TTC549 (cell line): ENCODE measurements around the gene ZCCHC2.

Source experiments
- FAIRE-seq: peaks from 2 replicates; lab custom pipeline; 2012; peaks lifted over from hg19 to GRCh38; lab: Jason Lieb, UNC

Gene ZCCHC2

DNA sequence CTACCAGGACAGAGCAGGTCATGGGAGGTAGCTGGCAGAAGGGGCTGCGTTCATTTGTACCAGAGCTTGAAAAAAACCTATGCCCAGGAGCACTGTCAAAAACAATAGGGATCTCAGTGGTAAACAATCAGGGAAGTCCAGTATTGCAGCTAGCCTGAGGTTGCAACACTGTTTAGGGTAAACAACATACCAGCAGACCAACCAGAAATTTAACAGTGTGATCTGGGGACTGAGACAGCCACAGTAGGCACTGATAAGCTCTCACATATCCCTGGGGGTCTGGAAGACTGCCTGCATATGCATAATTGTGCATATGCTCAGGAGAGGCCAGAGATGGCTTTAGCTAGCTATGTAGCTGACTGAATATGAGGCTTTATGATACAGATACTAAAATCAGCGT lies 12.0 kb upstream of the ZCCHC2 start:
- FAIRE-seq = no peak

DNA sequence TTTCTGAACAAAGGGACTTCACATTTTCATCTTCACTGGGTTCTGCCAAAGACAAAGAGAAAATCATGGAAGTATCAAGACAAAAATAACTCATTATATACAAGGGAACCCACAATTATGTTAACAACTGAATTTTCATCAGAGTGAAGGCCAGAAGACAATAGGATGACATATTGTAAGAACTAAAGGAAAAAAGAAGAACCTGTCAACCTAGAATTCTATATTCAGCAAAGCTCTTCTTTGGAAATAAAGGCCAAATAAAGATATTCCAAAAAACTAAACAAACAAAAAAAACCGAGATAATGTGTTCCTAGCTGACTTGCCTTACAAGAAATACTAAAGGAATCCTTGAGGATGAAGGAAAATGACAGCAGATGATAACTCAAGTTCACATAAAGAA lies 10.3 kb upstream of the ZCCHC2 start:
- no peak for FAIRE-seq

DNA sequence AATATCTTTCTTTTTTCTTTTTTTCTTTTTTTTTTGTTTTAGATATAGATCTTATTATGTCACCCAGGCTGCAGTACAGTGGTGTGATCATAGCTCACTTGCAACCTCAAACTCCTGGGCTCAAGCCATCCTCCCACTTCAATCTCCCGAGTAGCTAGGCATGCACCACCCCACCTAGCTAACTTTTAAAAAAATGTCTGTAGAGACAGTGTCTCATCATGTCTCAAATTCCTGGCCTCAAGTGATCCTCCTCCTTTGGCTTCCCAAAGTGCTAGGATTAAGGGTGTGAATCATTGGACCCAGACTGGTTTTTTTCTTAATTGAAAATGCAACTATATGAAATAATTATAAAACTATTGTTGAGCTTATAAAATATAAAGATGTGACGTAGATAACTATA lies 9.8 kb upstream of the ZCCHC2 start:
- FAIRE-seq = no peak

DNA sequence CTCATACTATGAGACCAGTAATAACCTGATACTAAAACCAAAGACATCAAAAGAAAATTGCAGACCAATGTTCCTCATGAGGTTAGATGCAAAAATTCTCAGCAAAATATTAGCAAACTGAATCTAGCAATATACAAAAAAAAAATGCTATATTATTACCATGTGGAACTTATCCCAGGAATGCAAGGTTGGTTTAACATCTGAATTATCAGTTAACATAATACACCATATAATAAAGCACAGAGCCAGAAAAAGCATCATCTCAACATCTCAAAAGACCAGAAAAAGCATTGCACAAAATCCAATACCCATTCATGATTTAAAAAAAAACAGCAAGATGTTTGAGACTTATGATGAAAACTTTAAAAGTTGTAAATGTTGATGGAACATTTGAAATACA lies 8.3 kb upstream of the ZCCHC2 start:
- FAIRE-seq = no peak

DNA sequence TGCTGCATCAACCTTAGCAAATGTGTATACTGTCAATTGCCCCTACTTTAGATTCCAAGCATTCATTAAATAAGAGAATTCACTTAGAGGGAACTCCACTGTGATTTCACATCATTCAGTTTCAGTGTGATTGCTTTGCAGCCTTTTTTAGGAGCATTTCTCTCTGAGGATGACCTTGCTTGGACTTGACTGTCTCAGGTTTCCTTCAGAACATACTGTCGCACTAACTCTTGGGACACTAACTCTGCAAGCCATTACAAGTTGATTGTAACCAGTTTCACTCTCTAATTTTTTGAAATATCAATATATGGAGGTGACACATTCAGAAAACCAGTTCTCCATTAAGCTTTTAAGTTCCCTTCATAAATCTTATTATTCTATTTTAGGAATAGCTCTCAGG lies 6.6 kb upstream of the ZCCHC2 start:
- no peak for FAIRE-seq

DNA sequence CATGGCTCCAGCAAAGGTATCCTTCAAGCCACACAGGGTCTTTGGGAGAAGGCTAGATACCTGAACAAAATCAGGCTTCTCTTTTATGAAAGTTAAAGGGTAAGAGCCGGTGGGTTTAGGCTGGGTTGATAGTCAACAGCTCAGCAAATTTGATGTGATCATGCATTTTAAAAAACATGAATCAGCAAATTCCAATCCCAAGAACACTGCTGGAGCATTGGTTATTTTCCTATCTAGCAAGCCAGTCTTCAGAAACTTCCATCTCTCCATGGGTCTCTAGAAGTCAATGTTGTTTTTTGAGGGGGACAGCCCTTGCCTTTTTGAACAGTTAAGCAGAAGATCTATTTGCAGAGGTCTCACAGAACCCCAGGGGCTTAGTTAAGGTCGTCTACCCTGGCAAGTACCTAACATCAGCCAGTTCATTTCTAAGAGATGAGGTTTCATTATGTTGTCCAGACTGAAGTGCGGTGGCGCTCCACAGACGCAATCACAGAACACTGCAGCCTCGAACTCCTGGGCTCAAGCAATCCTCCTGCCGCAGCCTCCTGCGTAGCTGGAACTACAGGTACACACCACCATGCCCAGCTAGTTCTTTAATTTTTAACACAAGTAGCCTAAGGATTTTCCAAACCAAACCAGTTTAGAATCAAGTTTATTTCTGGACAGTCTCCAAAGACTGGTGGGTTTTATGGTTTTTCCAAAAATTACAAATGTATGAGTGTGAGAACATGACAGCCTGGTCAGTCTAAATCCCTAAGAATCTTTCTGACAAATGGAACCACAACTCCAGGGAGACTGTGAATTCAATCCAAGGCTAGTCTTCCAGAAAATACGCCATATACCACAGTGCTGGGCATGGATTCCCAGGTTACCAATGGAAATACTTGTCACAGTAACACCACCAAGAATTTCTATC lies 4.1 kb upstream of the ZCCHC2 start:
- FAIRE-seq = no peak

DNA sequence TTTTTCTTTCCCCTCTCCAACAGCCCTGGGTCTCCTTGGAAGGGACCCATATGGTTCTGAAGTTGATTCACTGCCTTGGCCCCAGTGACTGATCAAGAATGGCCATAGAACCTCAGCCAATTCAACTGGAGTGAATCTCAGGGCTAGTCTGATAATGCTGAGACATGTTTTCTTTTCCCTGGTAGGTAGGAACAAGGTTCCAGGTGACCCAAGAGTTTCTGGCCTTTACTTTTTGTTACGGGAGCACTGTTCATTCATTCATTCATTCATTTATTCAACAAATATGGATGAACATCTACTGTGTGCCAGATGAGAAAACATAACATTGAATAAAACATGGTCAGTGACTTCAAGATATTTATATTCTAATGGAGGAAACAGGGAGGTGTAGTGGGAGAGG lies 3.1 kb upstream of the ZCCHC2 start:
- no peak for FAIRE-seq

DNA sequence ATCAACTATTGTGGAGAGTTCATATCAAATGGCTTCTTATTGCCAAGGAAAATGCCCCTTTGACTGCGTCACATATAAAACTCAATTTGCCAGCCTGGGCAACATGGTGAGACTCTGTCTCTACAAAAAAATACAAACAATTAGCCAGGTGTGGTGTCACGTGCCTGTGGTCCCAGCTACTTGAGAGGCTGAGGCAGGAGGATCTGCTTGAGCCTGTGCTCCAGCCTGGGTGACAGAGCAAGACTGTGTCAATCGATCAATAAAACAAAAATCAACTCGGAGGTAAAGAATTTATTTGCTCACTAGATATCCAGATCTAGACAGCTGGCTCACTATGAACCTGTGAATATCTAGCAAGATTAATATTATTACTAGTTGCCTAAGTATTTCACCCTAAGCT lies 1.7 kb upstream of the ZCCHC2 start:
- FAIRE-seq = no peak

DNA sequence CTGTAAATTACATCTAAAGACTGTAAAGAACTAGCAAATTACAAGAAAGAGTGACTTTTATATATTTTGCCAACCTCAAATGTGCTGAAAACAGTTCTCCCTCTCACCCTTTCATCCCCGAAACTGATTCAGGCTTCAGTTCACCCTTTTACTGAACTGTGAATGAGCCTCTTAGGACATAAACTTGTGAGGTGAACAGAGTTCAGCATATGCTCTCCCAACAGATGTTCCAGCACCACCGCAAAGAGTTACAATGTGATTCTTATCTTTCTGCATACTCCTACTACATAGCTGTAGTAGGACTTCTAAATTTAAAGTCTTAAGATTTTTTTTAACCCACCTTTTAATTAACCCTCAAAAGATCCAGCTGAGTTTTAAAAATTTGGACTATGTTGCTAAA lies 1.2 kb upstream of the ZCCHC2 start:
- FAIRE-seq = no peak

DNA sequence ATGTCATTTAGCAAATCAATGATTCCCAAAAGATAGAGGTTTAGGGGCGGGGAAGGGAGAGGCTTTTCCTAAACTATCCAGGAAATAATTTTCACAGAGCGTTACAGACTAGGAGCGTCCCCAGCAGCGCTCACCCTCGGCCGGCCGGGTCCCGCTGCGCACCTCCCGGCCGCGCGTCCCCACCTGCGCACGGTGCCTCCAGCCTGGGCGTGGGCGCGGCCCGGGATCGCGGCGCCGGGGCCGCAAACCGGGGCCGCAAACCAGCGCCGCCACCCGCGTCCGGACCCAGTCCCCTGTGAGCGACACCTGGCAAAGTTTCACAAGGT lies 684 bp upstream of the ZCCHC2 start:
- no peak for FAIRE-seq

DNA sequence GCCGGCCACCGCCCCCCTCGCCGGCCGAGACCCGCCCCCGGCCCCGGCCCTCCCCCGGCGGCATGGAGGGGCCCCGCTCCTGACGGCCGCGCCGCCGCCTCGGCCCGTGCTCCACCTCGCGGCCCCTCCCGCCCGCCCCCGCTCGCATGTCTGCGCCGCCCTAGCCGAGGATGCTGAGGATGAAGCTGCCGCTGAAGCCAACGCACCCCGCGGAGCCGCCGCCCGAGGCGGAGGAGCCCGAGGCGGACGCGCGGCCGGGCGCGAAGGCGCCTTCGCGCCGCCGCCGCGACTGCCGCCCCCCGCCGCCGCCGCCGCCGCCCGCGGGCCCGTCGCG lies 397 bp downstream of the ZCCHC2 start:
- no peak for FAIRE-seq

DNA sequence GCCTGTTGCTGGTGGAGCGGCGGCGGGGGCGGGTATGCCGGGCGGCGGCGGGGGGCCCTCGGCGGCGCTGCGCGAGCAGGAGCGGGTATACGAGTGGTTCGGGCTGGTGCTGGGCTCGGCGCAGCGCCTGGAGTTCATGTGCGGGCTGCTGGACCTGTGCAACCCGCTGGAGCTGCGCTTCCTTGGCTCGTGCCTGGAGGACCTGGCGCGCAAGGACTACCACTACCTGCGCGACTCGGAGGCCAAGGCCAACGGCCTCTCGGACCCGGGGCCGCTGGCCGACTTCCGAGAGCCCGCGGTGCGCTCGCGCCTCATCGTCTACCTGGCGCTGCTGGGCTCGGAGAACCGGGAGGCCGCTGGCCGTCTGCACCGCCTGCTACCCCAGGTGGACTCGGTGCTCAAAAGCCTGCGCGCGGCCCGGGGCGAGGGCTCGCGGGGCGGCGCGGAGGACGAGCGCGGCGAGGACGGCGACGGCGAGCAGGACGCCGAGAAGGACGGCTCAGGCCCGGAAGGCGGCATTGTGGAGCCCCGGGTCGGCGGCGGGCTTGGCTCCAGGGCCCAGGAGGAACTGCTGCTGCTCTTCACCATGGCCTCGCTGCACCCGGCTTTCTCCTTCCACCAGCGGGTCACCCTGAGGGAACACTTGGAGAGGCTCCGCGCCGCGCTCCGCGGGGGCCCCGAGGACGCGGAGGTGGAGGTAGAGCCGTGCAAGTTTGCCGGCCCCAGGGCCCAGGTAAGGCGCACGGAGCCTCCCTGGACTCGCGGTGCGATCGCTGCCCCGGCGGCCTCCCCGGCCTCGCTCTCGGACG lies 1.0 kb downstream of the ZCCHC2 start:
- FAIRE-seq = no peak

DNA sequence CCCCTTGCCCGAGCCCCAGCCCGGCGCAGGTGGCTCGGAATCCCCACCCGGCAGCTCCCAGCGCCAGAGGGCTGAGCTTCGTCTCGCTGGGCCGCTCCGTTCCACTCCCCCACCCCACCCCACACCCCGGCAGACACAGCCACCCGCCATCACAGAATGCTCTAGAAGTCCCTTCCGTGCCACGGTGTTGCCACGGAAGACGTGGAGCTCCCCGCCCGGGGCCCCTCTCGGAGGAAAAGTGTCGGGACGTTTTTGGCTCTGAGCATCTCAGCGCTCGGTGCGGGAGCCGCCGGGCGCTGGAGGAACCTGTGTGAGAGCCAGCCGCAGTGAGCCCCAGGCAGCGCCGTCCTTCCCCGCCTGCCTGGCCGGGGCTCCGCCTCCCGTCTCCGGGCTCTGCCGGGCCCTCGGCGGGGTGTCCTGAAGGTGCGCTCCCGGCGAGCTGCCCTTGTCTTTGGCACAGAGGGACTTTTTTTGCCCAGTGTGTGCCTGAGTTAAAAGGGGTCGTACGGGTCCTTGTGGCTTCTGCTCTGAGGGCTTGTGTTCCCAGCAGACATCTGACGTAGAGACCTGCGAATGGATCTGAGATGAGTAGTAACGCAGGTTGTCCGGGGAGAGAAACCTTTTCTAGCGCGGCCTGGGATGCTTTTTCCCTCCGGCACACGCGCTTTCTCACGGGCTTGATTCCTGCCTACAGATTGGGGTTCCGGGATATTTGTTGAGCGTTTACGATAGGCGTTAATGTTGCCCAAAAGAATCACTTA lies 1.8 kb downstream of the ZCCHC2 start:
- FAIRE-seq = no peak

DNA sequence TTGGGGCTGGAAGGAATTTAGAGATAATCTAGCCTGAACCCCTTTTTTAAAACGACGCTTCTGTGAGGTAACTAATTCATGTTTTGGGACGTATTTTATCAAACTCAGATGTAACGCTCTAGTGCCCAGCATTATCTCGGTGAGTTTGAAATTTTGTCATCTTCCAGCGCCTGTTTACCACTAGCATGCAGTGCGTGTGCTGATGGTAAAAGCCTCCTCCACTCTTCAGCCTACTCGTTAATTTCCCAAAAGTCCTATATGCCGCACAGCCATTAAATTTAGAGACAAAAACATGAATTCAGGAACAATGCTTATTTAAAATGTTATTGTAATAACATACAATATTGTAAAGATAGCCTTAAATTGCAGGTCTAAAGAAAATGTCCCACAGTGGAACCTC lies 2.8 kb downstream of the ZCCHC2 start:
- FAIRE-seq = no peak

DNA sequence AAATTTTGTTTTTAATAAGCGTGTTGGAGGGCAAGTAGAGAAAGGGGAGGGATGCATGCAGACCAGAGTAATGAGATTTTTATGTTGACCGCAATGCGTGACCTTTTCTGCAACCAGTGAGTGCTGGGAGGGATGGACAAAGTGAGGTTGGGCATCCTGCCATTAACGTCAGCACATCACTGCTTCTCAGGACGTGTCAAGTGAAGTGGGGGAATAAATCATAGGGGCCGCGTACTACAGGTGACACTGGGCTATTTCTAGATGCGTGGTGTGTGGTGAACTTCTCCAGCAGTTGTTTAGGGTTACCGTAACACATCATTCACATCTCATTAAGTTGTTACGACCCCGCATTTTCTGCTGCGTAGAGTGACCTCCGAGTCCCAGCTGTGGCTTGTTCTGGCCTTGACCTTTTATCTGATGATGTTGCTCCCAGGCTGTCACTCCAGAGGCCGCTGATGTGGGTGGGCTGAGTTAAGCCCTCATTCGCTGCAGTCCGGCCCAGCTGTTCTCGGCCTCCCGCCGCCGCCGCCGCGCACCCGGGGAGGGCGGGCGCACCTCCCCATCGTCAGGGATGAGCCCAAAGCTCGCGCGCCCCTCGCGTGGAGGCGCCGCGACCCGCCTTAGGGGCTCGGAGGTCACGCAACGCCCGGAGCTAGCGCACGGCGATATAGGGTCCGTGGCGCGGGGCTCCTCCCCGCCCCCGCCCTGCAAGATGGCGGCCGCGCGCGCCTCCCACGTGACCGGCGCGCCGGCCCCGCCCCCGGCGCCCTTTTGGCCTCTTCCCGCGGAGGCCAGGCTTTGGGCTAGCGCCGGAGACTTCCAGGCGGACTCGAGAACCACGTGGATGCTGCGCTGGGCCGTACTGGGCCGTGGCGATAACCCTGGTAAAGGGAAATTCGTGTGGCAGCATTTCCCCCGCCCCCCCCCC lies 3.5 kb downstream of the ZCCHC2 start:
- FAIRE-seq = no peak

DNA sequence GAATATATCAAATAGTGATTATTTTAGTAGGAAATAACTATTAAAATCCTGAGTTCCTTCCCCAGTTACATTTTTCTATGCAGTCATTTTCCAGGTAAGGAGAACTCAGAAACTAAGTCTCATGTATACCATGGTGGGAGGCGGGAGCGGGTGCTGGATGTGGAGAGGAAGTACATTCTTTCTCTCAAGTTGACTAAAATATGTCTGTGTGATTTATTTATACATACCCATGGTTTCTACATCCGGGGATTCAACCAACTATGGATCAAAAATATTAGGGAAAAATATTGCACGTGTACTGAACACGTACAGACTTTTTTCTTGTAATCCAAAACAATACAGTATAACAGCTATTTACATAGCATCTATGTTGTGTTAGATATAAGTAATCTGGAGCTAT lies 6.8 kb downstream of the ZCCHC2 start:
- FAIRE-seq = no peak

DNA sequence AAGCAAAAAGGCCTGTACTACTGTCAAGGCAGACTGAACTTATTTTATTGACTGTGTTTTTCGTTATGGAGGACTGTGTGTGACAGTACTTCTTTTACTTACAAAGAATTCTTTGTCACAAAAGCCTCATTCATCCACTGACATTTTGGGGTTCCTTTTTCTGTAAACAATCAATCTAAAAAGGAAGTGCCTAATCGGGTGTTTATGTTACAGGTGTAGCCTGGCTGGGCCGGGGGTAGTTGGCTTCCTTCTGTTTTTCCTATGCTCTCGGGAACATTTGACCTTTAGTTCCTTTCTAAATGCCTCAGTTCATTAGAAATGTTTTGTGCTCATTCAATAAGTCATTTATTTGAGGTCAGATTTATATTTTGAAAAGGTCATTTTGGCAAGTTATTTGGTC lies 8.3 kb downstream of the ZCCHC2 start:
- no peak for FAIRE-seq

DNA sequence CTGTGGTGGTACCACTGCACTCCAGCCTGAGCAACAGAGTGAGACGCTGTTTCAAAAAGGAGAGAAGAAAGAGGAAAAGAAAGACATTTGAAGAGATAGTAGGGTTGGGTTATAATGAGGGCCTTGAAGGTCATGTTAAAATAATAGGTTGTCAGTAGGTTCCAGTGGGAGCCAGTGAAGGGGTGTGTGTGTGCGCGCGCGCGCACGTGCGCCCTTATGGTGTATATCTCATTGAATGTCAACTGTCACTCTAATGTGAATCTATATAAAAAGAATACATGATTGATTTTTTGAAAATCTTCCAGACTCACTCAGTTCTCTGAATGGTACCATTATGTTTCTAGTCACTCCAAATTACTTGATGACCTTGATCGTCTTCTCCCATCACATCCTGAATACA lies 9.1 kb downstream of the ZCCHC2 start:
- FAIRE-seq = no peak

DNA sequence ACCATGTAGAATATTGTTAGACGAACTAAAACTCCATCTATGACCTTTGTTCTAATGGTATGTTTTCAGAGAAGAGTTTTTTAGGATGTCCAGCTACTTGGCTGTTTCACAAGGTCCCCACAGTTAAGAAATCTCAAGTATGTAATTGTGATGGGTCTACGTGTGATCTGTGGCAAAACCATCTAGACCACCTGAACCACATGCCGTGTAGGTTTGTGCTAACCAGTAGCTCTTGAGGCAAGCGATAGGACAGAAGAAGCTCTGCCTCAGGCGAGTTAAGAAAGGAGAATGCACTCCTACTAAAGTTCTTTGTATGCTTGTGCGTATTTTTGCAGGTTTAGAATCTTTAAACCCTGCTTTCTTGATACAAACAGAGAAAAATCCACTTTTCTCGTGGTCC lies 13.2 kb downstream of the ZCCHC2 start:
- FAIRE-seq = no peak

DNA sequence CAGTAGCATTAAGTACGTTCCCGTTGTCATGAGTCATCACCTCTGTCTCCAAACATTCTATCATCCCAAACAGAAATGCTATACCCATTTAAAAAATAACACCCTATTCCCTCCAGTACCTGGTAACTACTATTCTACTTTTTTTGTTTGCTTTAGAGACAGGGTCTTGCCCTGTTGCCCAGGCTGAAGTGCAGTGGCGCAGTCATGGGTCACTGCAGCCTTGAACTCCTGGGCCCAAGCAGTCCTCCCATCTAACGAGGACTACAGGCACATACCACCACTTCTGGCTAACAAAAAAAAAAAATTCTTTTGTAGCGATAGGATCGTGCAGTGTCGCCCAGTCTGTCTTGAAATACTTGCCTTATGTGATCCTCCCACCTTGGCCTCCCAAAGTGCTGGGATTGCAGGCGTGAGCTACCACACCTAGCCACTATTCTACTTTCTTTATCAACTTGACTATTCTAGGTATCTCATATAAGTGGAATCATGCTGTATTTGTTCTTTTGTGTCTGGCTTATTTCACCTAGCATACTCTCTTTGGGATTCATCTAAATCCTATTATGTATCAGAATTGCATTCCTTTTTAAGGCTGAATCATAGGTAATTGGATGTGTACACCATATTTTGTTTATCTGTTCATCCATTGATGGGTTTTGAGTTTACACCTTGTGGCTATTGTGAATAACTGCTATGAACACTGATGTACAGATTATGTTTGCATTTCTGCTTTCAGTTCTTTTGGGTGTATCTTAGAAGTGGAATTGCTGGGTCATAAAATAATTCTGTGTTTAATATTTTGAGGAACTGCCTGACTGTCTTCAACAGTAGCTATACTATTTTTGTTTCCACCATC lies 14.4 kb downstream of the ZCCHC2 start:
- no peak for FAIRE-seq

DNA sequence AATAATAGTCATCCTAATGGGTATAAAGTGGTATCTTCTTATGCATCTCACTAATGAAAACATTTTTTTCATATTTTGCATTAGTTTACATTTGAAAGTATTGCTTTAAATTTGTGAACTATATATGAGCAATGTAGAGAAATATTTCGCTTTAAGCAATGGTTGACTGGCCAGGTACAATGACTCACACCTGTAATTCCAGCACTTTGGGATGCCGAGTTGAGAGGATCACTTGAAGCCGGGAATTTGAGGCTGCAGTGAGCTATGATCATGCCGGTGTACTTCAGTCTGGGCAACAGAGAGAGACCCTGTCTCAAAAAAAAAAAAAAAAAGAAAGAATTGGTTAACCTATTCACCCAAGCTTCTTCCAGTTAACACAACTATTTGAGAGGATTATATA lies 15.1 kb downstream of the ZCCHC2 start:
- FAIRE-seq = no peak
